HG02943 (cell line): ENCODE results near the gene FAM3D.
"Not testable (repeated sequence)": the region's sequence is repeated elsewhere in the genome, so short reads cannot be mapped to it uniquely, and the experiment has no call there.

Experiments used
- ATAC-seq: cut with Tn5 transposase; IDR thresholded peaks from one replicate; pipeline ENCODE4 v1.9.1; 2021; ENCODE audit warnings: mild to moderate bottlenecking, low read depth, moderate library complexity; ENCODE audit not compliant: unreplicated experiment

FAM3D gene, protein sequence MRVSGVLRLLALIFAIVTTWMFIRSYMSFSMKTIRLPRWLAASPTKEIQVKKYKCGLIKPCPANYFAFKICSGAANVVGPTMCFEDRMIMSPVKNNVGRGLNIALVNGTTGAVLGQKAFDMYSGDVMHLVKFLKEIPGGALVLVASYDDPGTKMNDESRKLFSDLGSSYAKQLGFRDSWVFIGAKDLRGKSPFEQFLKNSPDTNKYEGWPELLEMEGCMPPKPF

DNA sequence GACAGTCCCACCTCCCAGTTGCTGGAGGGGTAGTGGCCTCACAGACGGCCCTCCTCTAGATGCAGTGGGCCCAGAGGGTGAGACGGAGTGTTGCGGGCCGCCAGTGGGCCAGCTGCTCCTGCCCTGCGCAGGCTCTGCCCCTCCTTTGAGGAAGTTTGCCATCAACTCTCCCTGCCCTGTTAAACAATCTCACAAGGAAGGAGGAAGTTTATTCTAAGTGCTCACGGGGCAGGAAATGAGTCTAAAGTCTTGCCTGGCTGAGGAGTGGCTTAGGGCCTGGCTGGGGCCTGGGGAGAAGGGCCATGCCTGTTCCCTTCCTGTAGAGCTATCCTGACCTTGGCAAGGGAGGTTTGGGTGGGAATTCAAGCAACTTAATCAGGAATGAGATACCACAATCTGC, at the start of gene FAM3D:
FAM3D (minus strand) TSS at position 92 of the 400 bp plus-strand sequence. CDS start 11,211 bp downstream, outside the sequence.
- ATAC-seq = no peak

DNA sequence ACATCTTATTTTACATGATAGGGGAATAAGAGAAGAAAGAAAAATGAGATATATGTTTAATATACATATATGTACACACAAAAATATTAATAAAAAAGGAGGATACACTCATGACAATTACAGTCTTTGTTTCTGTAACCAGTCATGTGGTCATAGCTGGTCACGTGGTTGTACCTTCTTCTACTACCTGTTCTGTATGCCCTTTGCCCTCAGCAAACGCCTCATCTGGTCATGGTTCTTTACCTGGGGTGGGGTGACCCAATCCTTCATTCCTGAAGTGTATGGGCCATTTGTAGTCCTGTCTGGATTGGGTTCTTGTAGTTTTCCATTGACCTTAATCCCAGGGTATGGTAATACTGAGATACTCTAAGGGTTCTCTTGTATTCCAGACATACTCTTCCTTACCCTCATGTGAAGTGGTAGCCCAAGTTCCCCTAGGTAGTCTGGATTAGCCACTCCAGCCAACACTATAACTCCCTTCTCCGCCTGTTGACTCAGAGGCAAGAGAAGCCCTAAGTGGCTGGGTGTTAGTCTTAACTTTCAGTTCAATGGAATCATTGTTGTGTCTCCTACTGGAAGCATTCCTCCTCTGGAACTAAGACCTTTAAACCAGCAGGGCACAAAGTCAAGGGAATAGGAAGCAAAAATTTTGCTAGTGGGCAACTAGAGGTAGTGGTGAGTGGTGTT, 47.3 kb upstream of the FAM3D start:
- no peak for ATAC-seq

GRCh38 chr3:58711871-58712270, 45.3 kb upstream of the FAM3D start:
- ATAC-seq = no peak

GRCh38 chr3:58708983-58709382, 42.4 kb upstream of the FAM3D start:
- not testable (repeated sequence) for ATAC-seq

- no peak for ATAC-seq
Measured at GRCh38 chr3:58708116-58708791, 41.7 kb upstream of the FAM3D start.

- no peak for ATAC-seq
Measured at GRCh38 chr3:58707390-58707930, 40.9 kb upstream of the FAM3D start.

GRCh38 chr3:58706395-58707167, 40.0 kb upstream of the FAM3D start:
- ATAC-seq = no peak

DNA sequence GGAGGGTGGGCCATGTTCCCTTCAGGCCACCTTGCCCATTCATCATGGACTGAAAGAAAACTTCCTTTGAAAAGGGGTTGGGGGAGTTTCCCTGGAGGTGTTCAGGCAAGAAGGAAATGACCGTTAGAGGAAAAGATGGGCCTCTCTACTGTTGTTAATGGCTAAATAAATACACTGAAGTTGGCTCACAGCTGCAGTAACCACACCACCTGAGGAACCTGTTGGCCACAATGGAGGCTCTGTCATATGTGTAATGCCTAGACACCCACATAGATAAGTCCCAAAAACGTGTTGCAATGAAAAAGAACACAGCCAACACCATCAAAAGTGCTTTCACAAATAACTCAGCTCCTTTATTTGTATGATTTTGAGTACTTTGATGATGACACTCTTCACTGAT, 38.2 kb upstream of the FAM3D start:
- ATAC-seq = no peak

DNA sequence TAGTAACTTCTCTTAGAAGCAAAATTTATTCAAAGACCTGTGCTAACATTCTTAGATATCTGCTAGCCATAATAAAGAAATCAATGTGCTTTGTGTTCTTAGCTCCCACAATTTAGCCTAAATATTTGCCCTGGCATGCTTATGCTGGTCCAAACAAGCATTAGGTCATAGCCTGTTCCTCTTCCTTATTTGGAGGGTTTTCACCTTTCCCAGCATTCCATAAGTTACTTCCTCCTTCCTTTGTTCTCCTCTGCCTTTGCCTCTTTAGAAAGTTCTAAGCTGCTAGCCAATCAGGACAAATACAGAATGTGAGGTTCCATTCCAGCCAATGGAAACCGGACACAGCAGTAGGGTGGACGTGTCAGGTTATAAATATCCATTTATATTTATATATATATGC, 37.7 kb upstream of the FAM3D start:
- not testable (repeated sequence) for ATAC-seq

DNA sequence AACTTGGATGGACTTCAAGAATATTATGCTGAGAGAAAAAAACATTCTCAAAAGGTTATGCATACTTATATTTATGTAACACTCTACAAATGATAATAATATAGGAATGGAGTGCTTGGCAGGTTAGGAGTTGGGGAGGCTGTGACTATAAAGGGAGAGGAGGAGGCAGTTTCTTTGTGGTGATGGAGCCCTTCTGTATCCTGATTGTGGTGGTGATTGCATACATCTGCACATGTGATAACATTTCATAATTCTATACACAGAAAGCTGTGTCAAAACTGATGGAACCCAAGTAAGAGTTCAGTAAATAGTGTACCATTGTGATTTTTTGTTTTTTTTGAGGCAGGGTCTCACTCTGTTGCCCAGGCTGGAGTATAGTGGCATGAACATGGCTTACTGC, 31.7 kb upstream of the FAM3D start:
- no peak for ATAC-seq

DNA sequence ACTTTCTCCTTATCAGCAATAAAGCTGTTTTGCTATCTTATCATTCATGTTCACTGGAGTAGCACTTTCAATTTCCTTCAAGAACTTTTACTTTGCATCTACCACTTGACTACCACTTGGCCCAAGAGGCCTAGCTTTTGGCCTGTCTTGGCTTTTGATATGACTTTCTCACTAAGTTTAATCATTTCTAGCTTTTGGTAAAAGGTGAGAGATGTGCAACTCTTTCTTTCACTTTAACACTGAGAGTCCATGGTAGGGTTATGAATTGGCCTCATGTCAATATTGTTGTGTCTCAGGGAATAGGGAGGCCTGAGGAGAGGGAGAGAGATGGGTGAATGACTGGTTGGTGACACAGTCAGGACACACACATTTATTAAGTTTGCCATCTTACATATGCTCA, 31.0 kb upstream of the FAM3D start:
- no peak for ATAC-seq

DNA sequence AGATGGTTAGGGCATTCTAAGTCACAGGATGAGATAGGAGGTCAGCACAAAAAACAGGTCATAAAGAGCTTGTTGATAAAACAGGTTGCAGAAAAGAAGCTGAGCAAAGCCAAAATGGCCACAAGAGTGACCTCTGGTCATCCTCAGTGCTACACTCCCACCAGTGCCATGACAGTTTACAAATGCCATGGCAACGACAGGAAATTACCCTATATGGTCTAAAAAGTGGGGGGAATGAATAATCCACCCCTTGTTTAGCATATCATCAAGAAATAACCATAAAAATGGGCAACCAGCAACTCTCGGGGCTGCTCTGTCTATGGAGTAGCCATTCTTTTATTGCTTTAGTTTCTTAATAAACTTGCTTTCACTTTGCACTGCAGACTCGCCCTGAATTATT, 30.2 kb upstream of the FAM3D start:
- ATAC-seq = not testable (repeated sequence)

GRCh38 chr3:58696093-58696492, 29.5 kb upstream of the FAM3D start:
- no peak for ATAC-seq

DNA sequence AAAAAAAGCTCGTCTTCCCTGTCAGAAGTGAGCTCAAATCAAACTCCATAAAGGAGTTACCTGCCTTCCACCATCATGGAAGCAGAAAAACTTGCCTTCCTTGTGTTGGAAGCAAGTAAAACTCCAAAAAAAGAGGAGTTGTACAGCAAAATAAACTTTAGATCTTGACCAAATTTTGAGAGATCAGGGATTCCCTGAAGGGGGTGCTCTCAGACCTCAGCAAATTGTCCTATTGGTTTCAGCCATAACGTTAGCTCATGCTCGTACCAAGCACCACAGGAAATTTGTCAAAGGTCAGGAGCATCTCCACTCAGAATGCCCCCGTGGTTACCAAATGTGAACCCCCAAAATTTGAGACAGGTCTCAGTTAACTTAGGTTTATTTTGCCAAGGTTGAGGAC, 28.7 kb upstream of the FAM3D start:
- ATAC-seq = not testable (repeated sequence)

DNA sequence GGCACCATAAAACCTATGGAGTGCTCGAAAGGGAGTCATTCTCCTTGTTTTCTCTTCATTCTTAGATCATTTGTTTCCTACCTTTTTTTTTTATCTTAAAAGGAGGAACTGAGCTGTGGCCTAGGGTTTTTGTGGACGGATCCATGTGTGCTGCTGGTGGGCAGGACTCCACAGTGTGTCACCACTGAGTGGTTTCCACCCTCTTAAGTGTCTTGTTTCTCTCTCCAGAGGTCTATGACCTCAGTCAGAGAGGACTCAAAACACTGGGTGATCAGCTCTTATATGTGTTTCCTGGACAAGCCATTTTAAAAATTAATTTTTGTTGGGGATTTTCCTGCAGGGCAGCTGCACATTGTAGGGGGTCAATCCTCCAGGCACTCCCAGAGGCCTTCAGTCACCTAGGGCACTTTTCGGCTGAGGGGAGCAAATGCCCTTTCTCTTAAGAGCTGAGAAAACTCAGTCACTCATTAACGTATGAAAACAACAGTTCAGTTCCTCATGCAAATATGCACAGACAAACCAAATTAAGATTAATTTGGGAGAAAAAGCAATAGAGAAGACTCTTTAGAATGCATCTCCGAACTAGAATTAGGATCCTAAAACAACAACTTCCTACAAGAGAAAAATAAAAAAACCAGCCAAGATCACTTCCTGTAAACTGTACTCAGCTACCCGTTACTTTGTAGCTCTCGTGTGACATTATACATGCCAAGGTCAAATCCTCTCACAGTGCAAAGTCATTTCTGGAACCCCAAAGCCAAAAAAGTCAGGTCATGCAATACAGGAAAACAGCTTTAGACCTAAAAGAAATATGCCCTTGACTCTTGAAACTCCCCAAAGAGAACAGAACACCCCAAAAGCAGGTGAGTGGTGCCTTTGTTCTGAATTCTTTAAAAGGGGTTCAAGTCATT, 27.6 kb upstream of the FAM3D start:
- ATAC-seq = peak; percentile 53

DNA sequence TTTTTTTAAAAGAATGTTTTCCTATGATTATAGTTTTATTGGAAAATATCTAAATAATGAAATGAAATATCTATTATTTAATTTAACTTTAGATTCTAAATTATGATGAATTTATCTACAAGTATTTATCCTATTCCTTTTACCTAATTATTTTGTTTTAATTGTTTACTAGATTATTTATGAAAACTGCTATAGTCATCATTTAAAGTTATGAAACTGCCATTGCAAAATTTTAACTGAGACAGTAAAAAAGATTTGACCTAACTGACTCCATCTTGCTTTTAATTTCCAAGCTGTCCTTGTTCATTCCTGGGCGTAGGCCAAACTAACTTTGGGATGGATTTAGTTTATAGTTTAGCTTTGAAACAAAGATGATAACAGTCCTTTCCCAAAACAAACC, 25.9 kb upstream of the FAM3D start:
- no peak for ATAC-seq

GRCh38 chr3:58691997-58692396, 25.4 kb upstream of the FAM3D start:
- ATAC-seq = no peak

- ATAC-seq = no peak
Measured at GRCh38 chr3:58690490-58690889, 23.9 kb upstream of the FAM3D start.

DNA sequence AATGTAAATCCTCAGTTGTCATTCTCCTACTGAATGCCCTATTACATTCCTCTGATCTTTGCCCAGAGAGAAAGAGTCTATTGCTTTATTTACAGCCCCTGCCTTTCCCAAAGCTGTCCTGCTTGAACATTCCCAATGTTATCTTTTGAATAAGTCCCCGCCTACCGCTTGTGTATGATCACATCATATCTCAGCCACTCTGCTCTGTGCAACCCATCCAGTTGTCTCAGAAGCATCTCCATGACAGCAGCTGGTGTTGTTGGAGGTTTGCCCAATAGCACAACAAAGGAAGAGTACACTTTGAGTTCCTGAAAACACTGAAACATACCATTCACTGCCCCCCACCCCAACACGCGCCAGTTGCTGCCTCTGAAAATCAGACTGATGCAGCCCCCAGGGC, 22.0 kb upstream of the FAM3D start:
- no peak for ATAC-seq

DNA sequence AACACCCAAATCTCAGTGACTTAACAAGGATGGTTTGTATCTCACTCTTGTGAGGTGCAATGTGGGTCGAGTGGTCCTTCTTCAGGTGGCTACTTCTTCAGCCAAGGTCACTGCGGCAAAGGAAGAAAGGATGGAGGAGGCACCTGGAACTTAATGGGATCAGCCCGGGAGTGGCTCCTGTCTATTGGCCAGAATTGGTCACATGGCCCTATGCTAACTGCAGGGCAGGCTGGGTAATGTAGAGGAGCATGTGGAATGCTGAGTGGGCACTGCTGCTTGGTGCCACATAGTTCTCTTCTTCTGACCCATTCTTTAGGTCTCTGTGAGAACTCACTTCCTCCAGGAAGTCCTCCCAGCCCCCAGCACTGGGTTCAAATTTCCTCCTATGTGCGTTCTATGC, 20.3 kb upstream of the FAM3D start:
- no peak for ATAC-seq
